Measurements from ENCODE around the gene ZNF888. TPM values are rescaled to one million over a fixed set of nuclear protein-coding genes. Genes with fewer than 3 reads are reported as not detected.
"Not testable (repeated sequence)": the region's sequence is repeated elsewhere in the genome, so short reads cannot be mapped to it uniquely, and the experiment has no call there.

Gene ZNF888
- 1.5 and 1.9 TPM in 2 replicates for total RNA-seq (2014; rRNA removed; shearing (Covaris generic))
- polyA plus RNA-seq (2015; cell fraction: cytosol; rRNA removed) = 0.55 and 0.86 TPM in 2 replicates
- 1.2 and 2.7 TPM in 2 replicates for polyA plus RNA-seq (2015; cell fraction: nucleus; rRNA removed)

- peak; percentile 52 for DNase-seq (ENCODE audit: low read depth, low spot score)
- in situ Hi-C loops (cut with HindIII; ENCODE audit: low pct_unique_long_range_greater_than_20kb, low sequenced_read_pairs) = no loop called here
Observed at GRCh38 chr19:52922841-52923777, at the start of gene ZNF888. ZNF888 (minus strand) TSS chr19:52923428; CDS start chr19:52917873, 5,555 bp downstream.

DNA sequence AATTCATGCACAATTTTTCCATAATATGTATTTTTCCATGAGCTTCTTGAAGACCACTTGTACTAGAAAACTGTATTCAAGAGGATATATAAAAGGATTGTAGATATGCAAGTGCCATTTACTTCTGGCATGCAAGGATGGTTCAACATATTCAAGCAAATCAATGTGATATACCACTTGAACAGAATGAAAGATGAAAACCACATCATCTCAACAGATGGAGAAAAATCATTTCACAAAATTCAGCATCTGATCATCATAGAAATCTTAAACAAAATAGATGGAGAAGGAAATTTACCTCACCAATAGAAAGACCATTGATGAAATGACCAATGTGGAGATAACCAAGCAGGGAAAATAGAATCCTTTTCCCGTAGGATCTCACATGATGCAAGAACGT lies 44.5 kb upstream of the ZNF888 start:
- in situ Hi-C loops (cut with HindIII; ENCODE audit: low pct_unique_long_range_greater_than_20kb, low sequenced_read_pairs) = no loop called here
- DNase-seq (ENCODE audit: low read depth, low spot score) = no peak

DNA sequence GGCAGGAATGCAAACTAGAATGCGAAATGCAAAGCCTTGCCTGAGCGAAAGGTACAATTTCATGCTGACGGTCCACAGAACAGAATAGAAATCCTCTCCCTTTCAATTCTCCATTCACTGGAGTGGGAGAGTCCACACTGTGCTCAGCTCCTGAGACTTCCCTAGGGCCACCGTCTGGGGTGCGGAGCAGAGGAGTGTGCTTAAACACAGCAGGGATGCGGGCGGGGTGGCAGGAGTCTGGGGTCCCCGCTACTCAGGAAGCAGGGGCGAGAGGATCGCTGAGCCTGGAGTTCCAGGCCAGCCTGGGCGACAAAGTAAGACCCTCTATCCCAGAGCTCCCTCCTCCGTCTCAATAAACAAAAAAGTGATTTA lies 40.0 kb upstream of the ZNF888 start:
- in situ Hi-C loops (cut with HindIII; ENCODE audit: low pct_unique_long_range_greater_than_20kb, low sequenced_read_pairs) = no loop called here
- peak; percentile 1 for DNase-seq (ENCODE audit: low read depth, low spot score)

DNA sequence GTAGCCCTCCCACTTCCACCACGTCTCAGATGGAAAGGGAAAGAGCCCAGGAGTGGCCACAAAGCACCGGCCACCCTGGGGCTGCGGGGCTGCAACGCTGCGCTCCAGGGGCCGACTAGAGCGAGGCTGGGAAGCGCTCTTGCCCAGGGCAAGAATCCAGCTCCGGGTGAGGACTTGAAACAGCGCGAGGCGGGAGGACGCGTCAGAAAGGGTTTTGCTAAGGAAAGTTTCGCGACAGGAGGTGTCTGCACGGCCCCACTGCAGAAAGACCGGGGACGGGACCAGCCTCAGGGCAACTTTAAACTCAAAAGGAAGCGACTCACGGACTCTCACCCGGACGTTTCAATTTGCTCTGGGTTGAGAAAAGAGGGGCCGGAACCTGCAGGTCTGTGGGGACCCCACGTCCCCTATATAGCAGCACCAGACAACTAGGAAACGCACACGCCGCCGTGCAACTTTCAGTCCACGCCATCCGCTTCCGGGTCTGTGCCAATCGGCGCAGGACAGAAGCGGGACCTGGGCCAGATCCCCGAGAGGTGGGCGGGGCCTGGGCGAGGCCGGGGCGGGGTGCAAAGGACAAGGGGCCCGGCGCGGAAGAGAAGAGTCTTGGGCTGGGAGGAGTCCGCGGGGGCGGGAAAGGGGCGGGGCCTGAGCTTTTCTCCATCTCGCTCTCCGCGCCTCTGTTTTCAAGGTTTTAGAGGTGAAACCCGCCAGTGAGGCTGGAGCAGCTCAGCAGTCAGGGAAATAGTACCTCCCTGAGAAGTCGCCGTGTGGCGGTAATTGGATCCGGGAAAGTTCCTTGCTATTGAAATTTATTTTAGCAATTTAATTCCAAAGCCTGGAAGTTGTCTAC lies 39.4 kb upstream of the ZNF888 start, which contains the start of gene ZNF816:
Gene ZNF816 (minus strand): TSS at position 488 of the 853 bp plus-strand sequence. CDS start 6,792 bp downstream, outside the sequence.
- in situ Hi-C loops (cut with HindIII; ENCODE audit: low pct_unique_long_range_greater_than_20kb, low sequenced_read_pairs) = no loop called here
- peak; percentile 89 for DNase-seq (ENCODE audit: low read depth, low spot score)

DNA sequence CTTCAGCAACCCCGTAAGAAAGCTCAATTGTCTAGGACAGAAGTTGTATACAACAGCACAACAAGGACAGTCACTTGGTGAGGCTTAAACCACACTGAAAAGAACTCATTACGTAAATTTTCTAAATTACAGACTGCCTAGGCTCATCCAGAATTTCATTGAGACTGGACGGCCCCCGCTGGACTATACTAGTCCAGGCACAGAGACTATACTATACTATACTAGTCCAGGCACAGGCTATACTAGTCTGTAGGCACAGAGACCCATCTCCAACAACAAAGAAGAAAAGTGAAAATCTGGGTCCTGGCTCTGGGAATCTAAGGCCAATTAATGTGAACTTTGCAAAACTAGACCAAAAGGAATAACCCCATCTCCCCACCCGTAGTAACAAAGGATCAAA lies 38.8 kb upstream of the ZNF888 start:
- DNase-seq (ENCODE audit: low read depth, low spot score) = no peak
- in situ Hi-C loops (cut with HindIII; ENCODE audit: low pct_unique_long_range_greater_than_20kb, low sequenced_read_pairs) = no loop called here

DNA sequence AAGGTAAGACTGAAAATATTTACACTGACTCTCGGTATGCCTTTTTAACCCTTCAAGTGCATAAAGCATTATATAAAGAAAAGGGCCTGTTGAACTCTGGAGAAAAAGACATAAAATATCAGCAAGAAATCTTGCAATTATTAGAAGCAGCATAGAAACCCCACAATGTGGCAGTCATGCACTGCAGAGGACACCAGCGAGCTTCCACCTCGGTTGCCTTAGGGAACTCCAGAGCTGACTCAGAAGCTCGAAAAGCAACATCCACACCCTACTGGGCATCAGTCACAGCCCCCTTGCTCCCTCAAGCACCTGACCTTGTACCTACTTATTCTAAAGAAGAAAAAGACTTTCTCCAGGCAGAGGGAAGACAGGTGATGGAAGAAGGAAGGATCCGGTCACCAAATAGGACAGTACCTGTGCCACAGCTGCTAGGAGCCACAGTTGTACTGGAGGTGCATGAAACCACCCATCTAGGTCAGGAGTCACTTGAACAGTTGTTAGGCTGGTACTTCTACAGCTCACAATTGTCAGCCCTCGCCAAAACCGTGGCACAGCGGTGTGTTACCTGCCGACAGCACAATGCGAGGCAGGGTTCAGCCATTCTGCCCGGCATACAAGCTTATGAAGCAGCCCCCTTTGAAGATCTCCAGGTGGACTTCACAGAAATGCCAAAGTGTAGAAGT lies 36.5 kb upstream of the ZNF888 start:
- in situ Hi-C loops (cut with HindIII; ENCODE audit: low pct_unique_long_range_greater_than_20kb, low sequenced_read_pairs) = no loop called here
- DNase-seq (ENCODE audit: low read depth, low spot score) = no peak

- in situ Hi-C loops (cut with HindIII; ENCODE audit: low pct_unique_long_range_greater_than_20kb, low sequenced_read_pairs) = no loop called here
Observed at GRCh38 chr19:52957591-52957990, 34.4 kb upstream of the ZNF888 start.

DNA sequence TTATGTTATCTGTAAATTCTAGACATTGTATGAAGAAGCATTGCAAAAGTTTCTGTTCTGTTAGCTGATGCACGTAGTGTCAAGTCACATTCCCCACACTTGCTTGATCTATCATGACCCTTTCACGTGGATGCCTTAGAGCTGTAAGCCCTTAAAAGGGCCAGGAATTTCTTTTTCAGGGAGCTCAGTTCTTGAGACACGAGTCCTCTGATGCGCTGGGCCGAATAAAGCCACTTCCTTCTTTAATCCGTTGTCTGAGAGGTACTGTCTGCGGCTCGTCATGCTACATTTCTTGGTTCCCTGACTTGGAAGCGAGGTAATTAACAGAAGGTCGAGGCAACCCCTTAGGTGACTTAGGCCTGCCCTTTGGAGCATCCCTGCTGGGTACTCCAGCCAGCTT lies 33.7 kb upstream of the ZNF888 start:
- in situ Hi-C loops (cut with HindIII; ENCODE audit: low pct_unique_long_range_greater_than_20kb, low sequenced_read_pairs) = no loop called here
- no peak for DNase-seq (ENCODE audit: low read depth, low spot score)

More at GRCh38 chr19:52957591-52957990, 34.4 kb upstream of the ZNF888 start:
- DNase-seq (ENCODE audit: low read depth, low spot score) = no peak

GRCh38 chr19:52949422-52949821 lies 26.2 kb upstream of the ZNF888 start:
- in situ Hi-C loops (cut with HindIII; ENCODE audit: low pct_unique_long_range_greater_than_20kb, low sequenced_read_pairs) = no loop called here

DNA sequence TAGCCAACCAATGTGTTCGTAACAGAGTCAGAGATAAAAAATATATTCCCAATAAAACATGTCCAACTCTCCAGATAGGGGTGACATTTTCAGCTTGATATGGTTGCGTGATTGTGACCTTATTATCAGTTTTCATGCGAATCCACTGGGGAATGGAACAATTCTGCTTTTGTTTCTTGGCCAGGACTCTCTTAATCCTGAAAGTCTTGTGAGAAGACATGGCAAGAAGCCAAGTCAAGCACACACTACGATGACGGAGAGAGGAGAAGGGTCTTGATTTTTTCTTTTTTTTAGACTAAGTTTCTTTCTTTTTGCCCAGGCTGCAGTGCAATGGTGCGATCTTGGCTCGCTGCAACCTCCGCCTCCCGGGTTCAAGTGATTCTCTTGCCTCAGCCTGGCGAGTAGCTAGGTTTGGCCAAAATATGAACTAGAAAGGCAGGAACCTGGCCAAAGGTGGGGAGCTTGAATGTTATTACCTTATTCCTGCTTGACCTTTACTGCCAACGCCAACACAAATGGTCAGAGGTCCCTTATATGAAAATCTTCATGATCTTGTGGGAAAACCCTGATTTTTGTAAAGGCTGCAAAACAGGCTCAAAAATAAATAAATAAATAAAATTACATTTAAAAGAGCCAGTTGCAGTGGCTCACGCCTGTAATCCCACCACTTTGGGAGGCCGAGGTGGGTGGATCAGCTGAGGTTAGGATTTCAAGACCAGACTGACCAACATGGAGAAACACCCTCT lies 25.0 kb upstream of the ZNF888 start:
- DNase-seq (ENCODE audit: low read depth, low spot score) = peak; percentile 72
- in situ Hi-C loops (cut with HindIII; ENCODE audit: low pct_unique_long_range_greater_than_20kb, low sequenced_read_pairs) = no loop called here

More at GRCh38 chr19:52949422-52949821, 26.2 kb upstream of the ZNF888 start:
- no peak for DNase-seq (ENCODE audit: low read depth, low spot score)

GRCh38 chr19:52946322-52947310 lies 23.4 kb upstream of the ZNF888 start:
- in situ Hi-C loops (cut with HindIII; ENCODE audit: low pct_unique_long_range_greater_than_20kb, low sequenced_read_pairs) = no loop called here
- no peak for DNase-seq (ENCODE audit: low read depth, low spot score)

GRCh38 chr19:52945652-52946321 lies 22.6 kb upstream of the ZNF888 start:
- in situ Hi-C loops (cut with HindIII; ENCODE audit: low pct_unique_long_range_greater_than_20kb, low sequenced_read_pairs) = no loop called here
- DNase-seq (ENCODE audit: low read depth, low spot score) = no peak

DNA sequence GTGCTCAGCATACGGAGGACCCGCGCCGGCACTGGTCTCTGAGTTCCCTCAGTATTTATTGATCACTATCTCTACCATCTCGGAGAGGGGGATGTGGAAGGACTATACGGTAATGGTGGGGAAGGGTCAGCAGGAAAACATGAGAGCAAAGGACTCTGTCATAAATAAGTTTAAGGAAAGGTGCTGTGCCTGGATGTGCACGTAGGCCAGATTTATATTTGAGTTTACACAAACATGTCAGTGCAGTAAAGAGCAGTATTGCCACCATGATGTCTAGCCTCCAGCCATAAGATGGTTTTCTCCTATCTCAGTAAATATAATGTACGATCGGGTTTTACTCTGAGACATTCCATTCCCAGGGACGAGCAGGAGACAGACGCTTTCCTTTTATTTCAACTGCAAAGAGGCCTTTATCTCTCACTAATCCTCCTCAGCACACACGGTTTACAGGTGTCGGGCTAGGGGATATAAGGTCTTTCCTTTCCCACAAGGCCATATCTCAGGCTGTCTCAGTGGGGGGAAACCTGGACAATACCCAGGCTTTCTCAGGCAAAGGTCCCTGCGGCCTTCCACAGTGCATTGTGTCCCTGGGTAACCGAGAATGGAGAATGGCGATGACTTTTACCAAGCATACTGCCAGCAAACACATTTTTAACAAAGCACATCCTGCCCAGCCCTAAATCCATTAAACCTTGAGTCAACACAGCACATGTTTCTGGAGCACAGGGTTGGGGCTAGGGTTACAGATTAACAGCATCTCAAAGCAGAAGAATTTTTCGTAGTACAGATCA lies 21.7 kb upstream of the ZNF888 start:
- DNase-seq (ENCODE audit: low read depth, low spot score); in situ Hi-C loops (cut with HindIII; ENCODE audit: low pct_unique_long_range_greater_than_20kb, low sequenced_read_pairs): not testable (repeated sequence)

DNA sequence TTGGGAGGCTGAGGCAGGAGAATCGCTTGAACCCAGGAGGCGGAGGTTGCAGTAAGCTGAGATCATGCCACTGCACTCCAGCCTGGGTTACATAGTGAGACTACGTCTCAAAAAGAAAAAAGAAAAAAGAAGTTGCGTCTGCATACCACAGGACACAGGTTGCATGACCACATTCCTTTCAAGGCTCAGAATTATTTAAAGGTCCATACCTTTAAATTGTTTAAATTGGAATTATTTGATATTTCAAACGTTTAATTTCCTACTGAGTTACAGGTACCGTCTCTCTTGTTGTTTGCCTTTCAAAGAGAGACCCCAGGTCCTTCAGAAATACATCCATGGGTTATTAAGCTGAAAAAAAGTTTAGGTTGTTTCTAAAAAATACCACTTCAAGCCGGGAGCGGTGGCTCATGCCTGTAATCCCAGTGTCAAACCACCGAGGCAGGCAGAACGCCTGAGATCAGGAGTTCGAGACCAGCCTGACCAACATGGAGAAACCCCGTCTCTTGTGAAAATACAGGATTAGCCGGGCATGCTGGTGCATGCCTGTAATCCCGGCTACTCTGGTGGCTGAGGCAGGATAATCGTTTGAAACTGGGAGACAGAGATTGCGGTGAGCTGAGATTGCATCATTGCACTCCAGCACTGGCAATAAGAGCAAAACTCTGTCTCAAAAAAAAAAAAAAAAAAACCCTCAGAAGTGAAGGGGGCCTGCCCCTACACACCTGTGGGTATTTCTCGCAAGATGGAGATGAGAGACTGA lies 20.8 kb upstream of the ZNF888 start:
- in situ Hi-C loops (cut with HindIII; ENCODE audit: low pct_unique_long_range_greater_than_20kb, low sequenced_read_pairs) = no loop called here
- DNase-seq (ENCODE audit: low read depth, low spot score) = no peak

Measured in SK-MEL-5 (cell line).